ENCODE results near the gene TNFRSF11A. TPM values are rescaled to one million over a fixed set of nuclear protein-coding genes. Genes with fewer than 3 reads are reported as not detected.

TNFRSF11A gene
- 0.20 TPM for polyA plus RNA-seq (2013, experiment 1 of 4)
- polyA plus RNA-seq (2013, experiment 2 of 4): 0.39 TPM
- polyA plus RNA-seq (2013, experiment 3 of 4): 0.80 TPM
- 0.28 TPM for polyA plus RNA-seq (2013, experiment 4 of 4)

GRCh38 chr18:62324917-62325805 is at the start of gene TNFRSF11A:
Gene TNFRSF11A, plus strand, starts transcription at chr18:62325310. Its CDS starts 43 bp downstream, at chr18:62325353.
- Histone ChIP-seq H3K27me3 (ENCODE audit: control insufficient read depth, insufficient read depth, low read length, poor library complexity, severe bottlenecking) (peaks cover 63% of the 10 kb centered on the region), H3K36me3 (ENCODE audit: control insufficient read depth, insufficient read depth, low read length) (no peaks in the 10 kb centered on the region), H3K27ac (ENCODE audit: insufficient read depth, low read depth, low read length, poor library complexity, severe bottlenecking) (no peak within 1 kb of the TSS), H3K9me3 (ENCODE audit: control insufficient read depth, low read length) (no peaks in the 10 kb centered on the region), H3K4me1 (ENCODE audit: control insufficient read depth, insufficient read depth, low read length) (no peaks in the 10 kb centered on the region), H3K4me3 (ENCODE audit: insufficient read depth, low read depth, low read length) (peak within 1 kb of the TSS; percentile 53)
- 2 to 3% methylated on average over 99 of the region's 99 CpGs for WGBS, 2 experiments

GRCh38 chr18:62277045-62277444 is 48.1 kb upstream of the TNFRSF11A start:
- no peaks in the 10 kb centered on the region for H3K27me3 ChIP-seq (ENCODE audit: control insufficient read depth, insufficient read depth, low read length, poor library complexity, severe bottlenecking)
- H3K4me1 ChIP-seq (ENCODE audit: control insufficient read depth, insufficient read depth, low read length): no peaks in the 10 kb centered on the region
- H3K36me3 ChIP-seq (ENCODE audit: control insufficient read depth, insufficient read depth, low read length): no peaks in the 10 kb centered on the region
- WGBS, 2 experiments: 67 to 83% methylated on average over 1 of the region's 1 CpG
- no peak overlapping the region for H3K4me3 ChIP-seq (ENCODE audit: insufficient read depth, low read depth, low read length)
- H3K27ac ChIP-seq (ENCODE audit: insufficient read depth, low read depth, low read length, poor library complexity, severe bottlenecking): no peak overlapping the region
- no peaks in the 10 kb centered on the region for H3K9me3 ChIP-seq (ENCODE audit: control insufficient read depth, low read length)

- Histone ChIP-seq H3K27ac (ENCODE audit: insufficient read depth, low read depth, low read length, poor library complexity, severe bottlenecking) (no peak overlapping the region), H3K4me3 (ENCODE audit: insufficient read depth, low read depth, low read length) (no peak overlapping the region), H3K36me3 (ENCODE audit: control insufficient read depth, insufficient read depth, low read length) (no peaks in the 10 kb centered on the region), H3K9me3 (ENCODE audit: control insufficient read depth, low read length) (no peaks in the 10 kb centered on the region), H3K27me3 (ENCODE audit: control insufficient read depth, insufficient read depth, low read length, poor library complexity, severe bottlenecking) (no peaks in the 10 kb centered on the region), H3K4me1 (ENCODE audit: control insufficient read depth, insufficient read depth, low read length) (no peaks in the 10 kb centered on the region)
- WGBS, 2 experiments: 76 to 83% methylated on average over 2 to 5 of the region's 5 CpGs
Measured at GRCh38 chr18:62279561-62279960, 45.5 kb upstream of the TNFRSF11A start.

- WGBS, 2 experiments: 98% methylated on average over 5 to 6 of the region's 6 CpGs
- H3K4me3 ChIP-seq (ENCODE audit: insufficient read depth, low read depth, low read length): no peak overlapping the region
- H3K9me3 ChIP-seq (ENCODE audit: control insufficient read depth, low read length): no peaks in the 10 kb centered on the region
- H3K36me3 ChIP-seq (ENCODE audit: control insufficient read depth, insufficient read depth, low read length): no peaks in the 10 kb centered on the region
- no peaks in the 10 kb centered on the region for H3K4me1 ChIP-seq (ENCODE audit: control insufficient read depth, insufficient read depth, low read length)
- H3K27me3 ChIP-seq (ENCODE audit: control insufficient read depth, insufficient read depth, low read length, poor library complexity, severe bottlenecking): no peaks in the 10 kb centered on the region
- H3K27ac ChIP-seq (ENCODE audit: insufficient read depth, low read depth, low read length, poor library complexity, severe bottlenecking): no peak overlapping the region
Measured at GRCh38 chr18:62280058-62280457, 45.1 kb upstream of the TNFRSF11A start.

- peaks cover 3% of the 10 kb centered on the region for H3K36me3 ChIP-seq (ENCODE audit: control insufficient read depth, insufficient read depth, low read length)
- 88 to 100% methylated on average over 1 of the region's 1 CpG for WGBS, 2 experiments
- no peak overlapping the region for H3K27ac ChIP-seq (ENCODE audit: insufficient read depth, low read depth, low read length, poor library complexity, severe bottlenecking)
- H3K27me3 ChIP-seq (ENCODE audit: control insufficient read depth, insufficient read depth, low read length, poor library complexity, severe bottlenecking): no peaks in the 10 kb centered on the region
- no peaks in the 10 kb centered on the region for H3K9me3 ChIP-seq (ENCODE audit: control insufficient read depth, low read length)
- no peak overlapping the region for H3K4me3 ChIP-seq (ENCODE audit: insufficient read depth, low read depth, low read length)
- no peaks in the 10 kb centered on the region for H3K4me1 ChIP-seq (ENCODE audit: control insufficient read depth, insufficient read depth, low read length)
Measured at GRCh38 chr18:62280786-62281185, 44.3 kb upstream of the TNFRSF11A start.

- no peak overlapping the region for H3K4me3 ChIP-seq (ENCODE audit: insufficient read depth, low read depth, low read length)
- H3K27ac ChIP-seq (ENCODE audit: insufficient read depth, low read depth, low read length, poor library complexity, severe bottlenecking): no peak overlapping the region
- H3K36me3 ChIP-seq (ENCODE audit: control insufficient read depth, insufficient read depth, low read length): peaks cover 3% of the 10 kb centered on the region
- no CpG with 5 or more reads among the region's 1 CpG for WGBS, 2 experiments
- H3K4me1 ChIP-seq (ENCODE audit: control insufficient read depth, insufficient read depth, low read length): no peaks in the 10 kb centered on the region
- H3K27me3 ChIP-seq (ENCODE audit: control insufficient read depth, insufficient read depth, low read length, poor library complexity, severe bottlenecking): no peaks in the 10 kb centered on the region
- H3K9me3 ChIP-seq (ENCODE audit: control insufficient read depth, low read length): no peaks in the 10 kb centered on the region
Measured at GRCh38 chr18:62281684-62282083, 43.4 kb upstream of the TNFRSF11A start.

GRCh38 chr18:62282188-62282629 is 42.9 kb upstream of the TNFRSF11A start:
- WGBS, 2 experiments: 96 to 100% methylated on average over 2 of the region's 2 CpGs
- Histone ChIP-seq H3K4me1 (ENCODE audit: control insufficient read depth, insufficient read depth, low read length) (no peaks in the 10 kb centered on the region), H3K9me3 (ENCODE audit: control insufficient read depth, low read length) (no peaks in the 10 kb centered on the region), H3K4me3 (ENCODE audit: insufficient read depth, low read depth, low read length) (no peak overlapping the region), H3K27me3 (ENCODE audit: control insufficient read depth, insufficient read depth, low read length, poor library complexity, severe bottlenecking) (no peaks in the 10 kb centered on the region), H3K36me3 (ENCODE audit: control insufficient read depth, insufficient read depth, low read length) (peaks cover 3% of the 10 kb centered on the region), H3K27ac (ENCODE audit: insufficient read depth, low read depth, low read length, poor library complexity, severe bottlenecking) (no peak overlapping the region)

- Histone ChIP-seq H3K36me3 (ENCODE audit: control insufficient read depth, insufficient read depth, low read length) (peaks cover 3% of the 10 kb centered on the region), H3K27ac (ENCODE audit: insufficient read depth, low read depth, low read length, poor library complexity, severe bottlenecking) (no peak overlapping the region), H3K4me3 (ENCODE audit: insufficient read depth, low read depth, low read length) (no peak overlapping the region), H3K4me1 (ENCODE audit: control insufficient read depth, insufficient read depth, low read length) (no peaks in the 10 kb centered on the region), H3K9me3 (ENCODE audit: control insufficient read depth, low read length) (no peaks in the 10 kb centered on the region), H3K27me3 (ENCODE audit: control insufficient read depth, insufficient read depth, low read length, poor library complexity, severe bottlenecking) (no peaks in the 10 kb centered on the region)
- WGBS, 2 experiments: 93 to 95% methylated on average over 3 of the region's 3 CpGs
Measured at GRCh38 chr18:62284637-62285036, 40.5 kb upstream of the TNFRSF11A start.

GRCh38 chr18:62285281-62285680 is 39.8 kb upstream of the TNFRSF11A start:
- Histone ChIP-seq H3K27ac (ENCODE audit: insufficient read depth, low read depth, low read length, poor library complexity, severe bottlenecking) (no peak overlapping the region), H3K4me1 (ENCODE audit: control insufficient read depth, insufficient read depth, low read length) (no peaks in the 10 kb centered on the region), H3K9me3 (ENCODE audit: control insufficient read depth, low read length) (no peaks in the 10 kb centered on the region), H3K27me3 (ENCODE audit: control insufficient read depth, insufficient read depth, low read length, poor library complexity, severe bottlenecking) (no peaks in the 10 kb centered on the region), H3K4me3 (ENCODE audit: insufficient read depth, low read depth, low read length) (no peak overlapping the region), H3K36me3 (ENCODE audit: control insufficient read depth, insufficient read depth, low read length) (peaks cover 3% of the 10 kb centered on the region)
- 94 to 96% methylated on average over 6 of the region's 6 CpGs for WGBS, 2 experiments

- H3K4me3 ChIP-seq (ENCODE audit: insufficient read depth, low read depth, low read length): no peak overlapping the region
- H3K27ac ChIP-seq (ENCODE audit: insufficient read depth, low read depth, low read length, poor library complexity, severe bottlenecking): no peak overlapping the region
- no peaks in the 10 kb centered on the region for H3K9me3 ChIP-seq (ENCODE audit: control insufficient read depth, low read length)
- no peaks in the 10 kb centered on the region for H3K4me1 ChIP-seq (ENCODE audit: control insufficient read depth, insufficient read depth, low read length)
- 89 to 98% methylated on average over 2 of the region's 2 CpGs for WGBS, 2 experiments
- H3K27me3 ChIP-seq (ENCODE audit: control insufficient read depth, insufficient read depth, low read length, poor library complexity, severe bottlenecking): no peaks in the 10 kb centered on the region
- peaks cover 3% of the 10 kb centered on the region for H3K36me3 ChIP-seq (ENCODE audit: control insufficient read depth, insufficient read depth, low read length)
Measured at GRCh38 chr18:62287781-62288664, 37.1 kb upstream of the TNFRSF11A start.

All from ectodermal cell (in vitro differentiated cells).